Immature natural killer cell (primary cell): ENCODE results near the gene TRIM58. TPM values are rescaled to one million over a fixed set of nuclear protein-coding genes. Genes with fewer than 3 reads are reported as not detected.

Source experiments
- DNase-seq, 3 donors: peaks; one replicate each; pipeline ENCODE4 v3.0.0; 2022; ENCODE audit warnings: mixed read lengths in 1 of 3
- H3K27ac Mint-ChIP-seq, 6 donors: one replicate each; pipeline ENCODE4 v1.8.0; 2020; ENCODE audit warnings: mixed read lengths in 6 of 6, mild to moderate bottlenecking in 5 of 6, inconsistent platforms in 4 of 6, moderate library complexity in 3 of 6
- H3K27me3 Mint-ChIP-seq, 3 donors: one replicate each; pipeline ENCODE4 v1.8.0; 2020 to 2021; ENCODE audit warnings: low read depth in 3 of 3, mild to moderate bottlenecking in 3 of 3, mixed read lengths in 3 of 3, moderate library complexity in 3 of 3, inconsistent platforms in 1 of 3
- H3K36me3 Mint-ChIP-seq, 3 donors: one replicate each; pipeline ENCODE4 v1.8.0; 2020; ENCODE audit warnings: mixed read lengths in 3 of 3, inconsistent platforms in 2 of 3, mild to moderate bottlenecking in 2 of 3
- H3K4me1 Mint-ChIP-seq, 2 donors: one replicate each; pipeline ENCODE4 v1.8.0; 2020; ENCODE audit warnings: inconsistent platforms in 2 of 2, mild to moderate bottlenecking in 2 of 2, mixed read lengths in 2 of 2, moderate library complexity in 1 of 2
- H3K4me3 Mint-ChIP-seq, 5 donors: one replicate each; pipeline ENCODE4 v1.8.0; 2020; ENCODE audit warnings: mild to moderate bottlenecking in 5 of 5, mixed read lengths in 5 of 5, inconsistent platforms in 3 of 5, moderate library complexity in 3 of 5
- H3K9me3 Mint-ChIP-seq, 6 donors: one replicate each; pipeline ENCODE4 v1.8.0; 2020; ENCODE audit warnings: mild to moderate bottlenecking in 6 of 6, mixed read lengths in 6 of 6, inconsistent platforms in 4 of 6, moderate library complexity in 3 of 6
- polyA plus RNA-seq, 3 donors: library from polyadenylated mRNA; unstranded; fragments of 300-500 nt; fragmentation: Illumina TruSeq; gene quantifications; one replicate each; pipeline ENCODE4 v1.2.3, GENCODE V29; 2021

TRIM58 gene
- polyA plus RNA-seq, 3 donors from 2014 or later = 1.1 to 2.3 (median 1.5) TPM

DNA sequence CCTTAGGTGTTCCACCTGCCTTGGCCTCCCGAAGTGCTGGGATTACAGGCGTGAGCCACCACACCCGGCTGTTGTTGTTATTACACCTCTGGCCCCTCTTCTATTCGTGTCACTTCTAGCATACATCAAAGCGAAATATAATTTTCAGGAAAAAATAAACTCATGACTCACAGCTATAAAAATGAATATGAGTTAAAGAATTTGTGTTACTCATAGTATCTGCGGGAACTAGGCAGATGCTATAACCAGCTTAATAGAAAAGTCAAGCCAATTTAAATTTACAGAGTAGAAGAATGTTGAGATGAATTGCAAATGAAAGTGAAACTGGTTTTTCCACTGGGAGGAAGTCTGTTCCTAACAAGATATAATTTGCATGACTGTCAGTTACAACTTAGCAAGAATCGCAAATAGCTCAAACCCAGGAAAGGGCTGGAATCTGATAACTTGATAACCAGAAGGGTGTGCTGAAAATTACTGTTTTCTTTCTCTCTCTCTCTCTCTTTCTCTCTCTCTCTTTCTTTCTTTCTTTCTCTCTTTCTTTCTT lies 49.6 kb downstream of the TRIM58 start:
- Mint-ChIP-seq H3K36me3 (no peaks in the 10 kb centered on the region), H3K9me3 (peaks cover 0 to 4% (median 2%) of the 10 kb centered on the region in 6 donors), H3K4me1 (peaks cover 35 to 43% of the 10 kb centered on the region in 2 donors), H3K27ac (peak overlapping the region; percentile 55 to 89 (median 82)), H3K27me3 (peaks cover 0 to 2% (median 0%) of the 10 kb centered on the region in 3 donors), H3K4me3 (peak overlapping the region; percentile 76 to 86 (median 82))
- DNase-seq = peak; percentile 5 to 26 (median 15)

DNA sequence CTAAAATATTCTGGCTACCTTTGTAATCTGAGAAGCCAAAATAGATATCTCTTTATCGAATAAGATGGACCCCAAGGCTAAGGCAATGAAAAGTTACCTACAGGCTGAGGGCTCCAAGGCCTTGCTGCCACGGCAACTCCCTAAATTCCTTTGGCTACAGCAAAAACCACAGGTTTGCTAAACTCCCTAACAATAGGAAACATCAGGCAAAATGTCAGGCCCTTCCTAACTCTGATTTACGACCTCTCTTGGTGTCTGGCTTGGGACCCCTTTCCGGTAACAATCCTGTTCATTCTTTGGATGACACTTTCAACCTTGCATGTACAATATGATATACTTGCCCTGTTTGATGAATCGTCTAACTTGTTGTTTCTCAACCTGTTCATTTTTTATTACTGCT lies 51.8 kb downstream of the TRIM58 start:
- H3K27ac Mint-ChIP-seq = no peak overlapping the region

DNA sequence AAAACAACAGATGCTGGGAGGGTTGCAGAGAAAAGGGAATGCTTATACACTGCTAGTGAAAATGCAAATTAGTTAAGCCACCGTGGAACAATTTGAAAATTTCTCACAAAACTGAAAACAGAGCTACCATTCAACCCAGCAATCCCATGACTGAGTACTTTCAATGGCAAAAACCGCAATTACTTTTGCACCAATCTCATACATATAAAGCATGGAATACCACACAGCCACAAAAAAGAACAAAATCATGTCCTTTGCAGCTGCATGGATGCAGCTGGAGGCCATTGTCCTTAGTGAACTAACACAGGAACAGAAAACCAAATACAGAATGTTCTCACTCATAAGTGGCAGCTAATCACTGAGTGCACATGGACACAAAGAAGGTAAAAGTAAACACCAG lies 56.8 kb downstream of the TRIM58 start:
- Mint-ChIP-seq H3K27ac (no peak overlapping the region), H3K27me3 (peaks cover 0 to 2% (median 1%) of the 10 kb centered on the region in 3 donors), H3K4me3 (no peak overlapping the region), H3K36me3 (no peaks in the 10 kb centered on the region), H3K9me3 (no peaks in the 10 kb centered on the region), H3K4me1 (peaks cover 0 to 2% of the 10 kb centered on the region in 2 donors)
- DNase-seq = no peak

More for the DNA sequence above, 51.8 kb downstream of the TRIM58 start:
- Mint-ChIP-seq H3K27me3 (peaks cover 0 to 2% (median 0%) of the 10 kb centered on the region in 3 donors), H3K9me3 (peaks cover 0 to 4% (median 2%) of the 10 kb centered on the region in 6 donors), H3K4me3 (no peak overlapping the region), H3K4me1 (peaks cover 35 to 43% of the 10 kb centered on the region in 2 donors), H3K36me3 (no peaks in the 10 kb centered on the region)
- no peak for DNase-seq

DNA sequence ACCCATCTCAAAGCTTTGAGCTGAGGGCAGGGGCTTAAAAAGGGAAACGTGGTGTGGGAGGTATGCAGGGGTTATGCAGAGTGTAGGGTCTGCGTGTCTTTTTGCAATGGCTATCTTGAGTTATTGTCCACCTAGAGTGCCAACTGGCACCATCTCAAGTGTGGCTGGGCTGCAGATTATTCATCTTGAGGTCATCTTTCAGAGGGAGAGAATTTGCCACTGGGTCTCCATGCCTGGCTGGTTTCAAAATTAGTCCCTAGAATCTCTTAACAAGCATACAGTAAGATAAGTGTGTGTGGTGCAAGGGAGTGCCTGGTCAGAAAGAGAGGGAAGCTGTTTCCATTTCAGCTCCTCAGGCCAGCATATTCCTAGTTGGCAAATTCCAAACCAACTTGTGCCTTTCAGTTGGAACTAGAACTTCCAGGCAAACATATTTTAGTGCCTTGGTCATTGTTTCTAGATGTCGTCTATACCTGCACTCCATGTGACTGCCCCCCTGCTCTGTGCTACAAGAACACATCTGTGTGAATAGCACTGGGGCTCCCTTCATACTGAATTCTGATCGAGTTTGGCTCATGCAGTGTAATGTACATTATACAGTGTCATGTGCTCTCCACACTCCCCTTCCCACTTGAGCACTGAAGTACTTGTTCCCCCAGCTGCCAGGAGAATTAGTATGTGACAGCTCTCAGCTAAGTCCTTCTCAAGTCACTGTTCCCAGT lies 58.1 kb downstream of the TRIM58 start:
- Mint-ChIP-seq H3K27me3 (peaks cover 0 to 3% (median 2%) of the 10 kb centered on the region in 3 donors), H3K4me3 (no peak overlapping the region), H3K27ac (no peak overlapping the region), H3K9me3 (no peaks in the 10 kb centered on the region), H3K4me1 (no peaks in the 10 kb centered on the region), H3K36me3 (no peaks in the 10 kb centered on the region)
- no peak for DNase-seq

DNA sequence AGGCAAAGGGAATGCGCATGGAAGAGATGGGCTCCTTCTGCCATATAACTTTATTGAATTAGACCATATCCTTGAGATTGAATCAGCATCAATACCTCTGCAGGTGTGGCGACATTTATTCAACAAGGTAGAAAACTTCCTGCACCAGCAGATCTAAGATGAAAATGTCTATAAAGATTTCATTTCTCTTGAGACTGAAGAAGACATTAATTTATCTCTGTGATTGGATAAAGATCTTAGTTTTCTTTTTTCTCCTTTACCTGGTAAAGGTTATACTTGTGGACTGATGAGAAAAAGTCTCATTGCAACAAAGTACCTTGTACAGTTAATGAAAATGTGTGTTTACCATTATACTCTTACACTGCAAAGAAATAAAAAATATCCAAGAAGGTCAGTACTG lies 63.0 kb downstream of the TRIM58 start, which contains the start of gene OR2T8:
OR2T8 (plus strand) TSS at position 301 of the 400 bp plus-strand sequence. CDS start 766 bp downstream, outside the sequence.
- no peak for DNase-seq
- Mint-ChIP-seq H3K27ac (no peak within 1 kb of the TSS), H3K4me1 (no peaks in the 10 kb centered on the region), H3K4me3 (no peak within 1 kb of the TSS), H3K9me3 (no peaks in the 10 kb centered on the region), H3K27me3 (peaks cover 0 to 2% (median under 1%) of the 10 kb centered on the region in 3 donors), H3K36me3 (no peaks in the 10 kb centered on the region)

DNA sequence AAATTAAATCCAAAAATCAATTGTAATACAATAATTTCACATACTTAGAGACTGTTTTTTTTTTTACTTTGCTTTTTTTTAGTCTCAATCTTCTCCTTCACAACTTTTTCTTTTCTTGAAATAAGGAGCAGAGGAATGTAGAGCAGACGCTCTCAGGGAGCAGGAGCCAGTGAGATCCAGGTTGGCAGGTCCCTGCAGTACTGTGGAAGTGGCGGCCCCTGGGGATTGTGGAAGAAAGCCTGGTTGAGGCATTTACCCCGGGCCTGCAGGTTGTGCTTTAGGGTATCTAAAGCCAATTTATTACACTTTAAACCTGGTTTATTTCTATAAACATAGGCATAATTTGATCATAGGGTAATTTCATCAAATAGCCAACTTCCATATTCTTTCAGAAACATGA lies 67.0 kb downstream of the TRIM58 start:
- no peaks in the 10 kb centered on the region for H3K36me3 Mint-ChIP-seq
- peaks cover 0 to 2% (median 0%) of the 10 kb centered on the region in 3 donors for H3K27me3 Mint-ChIP-seq
- H3K27ac Mint-ChIP-seq = no peak overlapping the region
- no peak overlapping the region for H3K4me3 Mint-ChIP-seq
- DNase-seq = no peak
- H3K4me1 Mint-ChIP-seq = no peaks in the 10 kb centered on the region
- H3K9me3 Mint-ChIP-seq = no peaks in the 10 kb centered on the region

DNA sequence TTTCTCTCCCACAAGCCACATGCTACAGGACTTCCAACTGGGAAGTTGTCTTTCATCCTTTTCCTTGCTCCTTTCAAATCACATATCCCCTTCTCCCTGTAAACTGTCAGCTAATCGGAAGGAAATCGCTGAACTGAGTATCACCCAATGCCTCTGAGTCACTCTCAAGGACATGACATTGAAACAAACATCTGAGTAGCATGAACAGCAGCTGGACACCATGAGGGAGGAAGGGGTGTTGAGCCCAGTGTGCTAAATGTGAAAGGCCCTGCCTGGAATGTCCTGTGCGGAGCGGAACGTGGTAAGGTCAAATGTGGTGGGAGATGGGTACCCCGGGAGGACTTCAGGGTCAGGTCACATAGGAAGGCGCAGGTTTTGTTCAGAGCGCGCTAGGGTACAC lies 67.9 kb downstream of the TRIM58 start, which contains the start of gene OR2AJ1:
OR2AJ1 (plus strand) TSS at position 22 of the 400 bp plus-strand sequence. CDS start 8,880 bp downstream, outside the sequence.
- Mint-ChIP-seq H3K27ac (no peak within 1 kb of the TSS), H3K27me3 (peaks cover 0 to 2% (median 0%) of the 10 kb centered on the region in 3 donors), H3K36me3 (no peaks in the 10 kb centered on the region), H3K4me1 (no peaks in the 10 kb centered on the region), H3K9me3 (peaks cover 0 to 5% (median 0%) of the 10 kb centered on the region in 6 donors), H3K4me3 (no peak within 1 kb of the TSS)
- DNase-seq = no peak

Other genes with a start within 250 kb of the TRIM58 start
- gene OR13G1, start 177.4 kb upstream of the TRIM58 start, polyA plus RNA-seq = not detected
- not detected for gene OR6F1, start 140.5 kb upstream of the TRIM58 start, polyA plus RNA-seq
- gene OR14K1, start 118.6 kb upstream of the TRIM58 start, polyA plus RNA-seq = not detected
- gene OR14A2, start 109.0 kb upstream of the TRIM58 start, polyA plus RNA-seq = not detected
- gene OR1C1, start 96.6 kb upstream of the TRIM58 start, polyA plus RNA-seq = not detected
- gene OR14A16, start 33.1 kb upstream of the TRIM58 start, polyA plus RNA-seq = not detected
- gene OR11L1, start 15.3 kb upstream of the TRIM58 start, polyA plus RNA-seq = not detected
- under 1 TPM in 2 of 3 donors, not detected in 1; 0.55 to 0.82 TPM for gene OR2W3, start 38.4 kb downstream of the TRIM58 start, polyA plus RNA-seq
- gene OR2T8, start 63.1 kb downstream of the TRIM58 start, polyA plus RNA-seq = not detected
- gene OR2AJ1, start 67.7 kb downstream of the TRIM58 start, polyA plus RNA-seq = not detected
- gene OR2L8, start 91.7 kb downstream of the TRIM58 start, polyA plus RNA-seq = not detected
- gene OR2AK2, start 108.0 kb downstream of the TRIM58 start, polyA plus RNA-seq = not detected
- not detected for gene OR2L5, start 156.5 kb downstream of the TRIM58 start, polyA plus RNA-seq
- gene OR2L2, start 172.9 kb downstream of the TRIM58 start, polyA plus RNA-seq = under 1 TPM in 1 of 3 donors, not detected in 2; 0.36 TPM
- not detected for gene OR2L3, start 189.6 kb downstream of the TRIM58 start, polyA plus RNA-seq
- not detected for gene OR2L13, start 238.0 kb downstream of the TRIM58 start, polyA plus RNA-seq